ENCODE measurements around the gene RUNX2. TPM values are rescaled to one million over a fixed set of nuclear protein-coding genes. Genes with fewer than 3 reads are reported as not detected.
A peak's percentile ranks its signal among the peaks of the same experiment; 100 is the strongest.

RUNX2 gene
- total RNA-seq, 4 donors from 2014 or later, result 0.78 to 2.0 (median 0.94) TPM

DNA sequence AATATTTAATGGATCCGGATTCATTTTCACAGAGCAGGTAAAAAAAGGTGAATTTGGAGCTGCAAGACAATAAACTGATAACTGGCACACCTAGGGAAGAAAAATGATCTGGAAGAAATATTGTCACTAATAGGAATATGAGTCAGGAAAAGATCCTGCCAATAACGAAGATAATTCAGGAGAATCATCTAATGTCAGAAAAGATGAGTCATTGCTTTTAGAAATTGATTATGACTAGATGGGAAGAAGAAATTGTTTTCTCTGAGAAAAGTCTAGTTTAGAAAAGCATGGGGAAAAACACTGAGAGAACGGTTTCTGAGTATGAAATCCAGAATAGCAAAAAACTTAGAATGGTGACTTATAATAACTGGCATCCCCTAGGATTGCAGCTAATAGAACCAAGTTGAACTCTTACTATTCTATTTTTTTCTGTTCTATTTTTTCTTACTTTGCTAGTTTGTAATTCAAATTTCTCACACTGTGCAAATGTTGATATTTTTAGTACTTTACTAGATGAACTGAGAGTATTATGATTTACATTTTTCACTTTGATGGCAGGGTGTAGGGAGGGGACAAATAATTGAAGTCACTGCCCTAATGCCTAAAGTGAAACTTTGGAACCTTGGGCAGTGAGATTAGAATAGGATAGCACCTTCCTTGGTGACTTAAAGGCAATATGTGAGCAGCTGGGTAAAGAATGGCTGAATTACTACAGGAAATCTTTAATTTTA lies 87.8 kb downstream of the RUNX2 start:
- Histone ChIP-seq H3K4me3 (no peak overlapping the region), H3K4me1 (peaks cover 12 to 15% of the 10 kb centered on the region in 2 donors), H3K36me3 (no peaks in the 10 kb centered on the region), H3K27me3 (peaks cover 38 to 48% (median 45%) of the 10 kb centered on the region in 3 donors), H3K27ac (no peak overlapping the region), H3K9me3 (no peaks in the 10 kb centered on the region)
- intact Hi-C loops (cut with DNase I; ENCODE audit: low total_unique reads) (no loop called here), in situ Hi-C loops (cut with MboI; ENCODE audit: low sequenced_read_pairs in 4 of 4) (loop anchor here (5.0 to 25.0 kb wide), 3 partner anchors 296 to 754 kb away; no protein-coding TSS in a partner anchor)
- DNase-seq (no peak), ATAC-seq (no peak)
- TF ChIP-seq POLR2A (IDR thresholded peaks at IDR 0.05), result no peak
- TF ChIP-seq, protein P1, sequence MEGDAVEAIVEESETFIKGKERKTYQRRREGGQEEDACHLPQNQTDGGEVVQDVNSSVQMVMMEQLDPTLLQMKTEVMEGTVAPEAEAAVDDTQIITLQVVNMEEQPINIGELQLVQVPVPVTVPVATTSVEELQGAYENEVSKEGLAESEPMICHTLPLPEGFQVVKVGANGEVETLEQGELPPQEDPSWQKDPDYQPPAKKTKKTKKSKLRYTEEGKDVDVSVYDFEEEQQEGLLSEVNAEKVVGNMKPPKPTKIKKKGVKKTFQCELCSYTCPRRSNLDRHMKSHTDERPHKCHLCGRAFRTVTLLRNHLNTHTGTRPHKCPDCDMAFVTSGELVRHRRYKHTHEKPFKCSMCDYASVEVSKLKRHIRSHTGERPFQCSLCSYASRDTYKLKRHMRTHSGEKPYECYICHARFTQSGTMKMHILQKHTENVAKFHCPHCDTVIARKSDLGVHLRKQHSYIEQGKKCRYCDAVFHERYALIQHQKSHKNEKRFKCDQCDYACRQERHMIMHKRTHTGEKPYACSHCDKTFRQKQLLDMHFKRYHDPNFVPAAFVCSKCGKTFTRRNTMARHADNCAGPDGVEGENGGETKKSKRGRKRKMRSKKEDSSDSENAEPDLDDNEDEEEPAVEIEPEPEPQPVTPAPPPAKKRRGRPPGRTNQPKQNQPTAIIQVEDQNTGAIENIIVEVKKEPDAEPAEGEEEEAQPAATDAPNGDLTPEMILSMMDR (IDR thresholded peaks at IDR 0.05 in 4 of 5, conservative IDR thresholded peaks at IDR 0.05 in 1 of 5), result no peak

DNA sequence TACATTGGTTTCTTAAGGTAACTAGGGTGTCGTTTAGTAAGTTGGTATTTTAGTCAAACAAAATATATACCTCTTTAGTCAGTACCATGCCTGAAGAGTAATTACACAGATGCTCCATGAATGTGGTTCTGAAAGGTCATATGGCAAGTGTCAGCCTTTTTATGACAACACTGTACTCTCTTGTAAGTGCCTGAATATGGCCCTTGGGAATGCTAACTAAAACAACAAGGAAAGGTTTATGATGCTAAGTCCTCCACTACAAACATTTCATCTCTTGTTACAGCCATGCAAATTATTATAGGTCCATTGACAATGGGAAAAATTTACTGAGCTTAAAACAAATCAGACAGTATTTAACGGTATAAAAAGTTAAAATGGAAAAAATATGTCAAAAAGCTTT lies 88.6 kb downstream of the RUNX2 start:
- intact Hi-C loops (cut with DNase I; ENCODE audit: low total_unique reads), result no loop called here
- Histone ChIP-seq H3K27ac (no peak overlapping the region), H3K4me3 (no peak overlapping the region), H3K4me1 (peaks cover 12 to 22% of the 10 kb centered on the region in 2 donors), H3K27me3 (peaks cover 45 to 55% (median 53%) of the 10 kb centered on the region in 3 donors), H3K9me3 (no peaks in the 10 kb centered on the region), H3K36me3 (no peaks in the 10 kb centered on the region)
- ATAC-seq, result no peak
- DNase-seq, result no peak
- in situ Hi-C loops (cut with MboI; ENCODE audit: low sequenced_read_pairs in 4 of 4), result loop anchor here (5.0 to 25.0 kb wide), 3 partner anchors 296 to 754 kb away; no protein-coding TSS in a partner anchor
- TF ChIP-seq POLR2A (IDR thresholded peaks at IDR 0.05), result no peak
- TF ChIP-seq, protein P1 (IDR thresholded peaks at IDR 0.05 in 4 of 5, conservative IDR thresholded peaks at IDR 0.05 in 1 of 5), result no peak

DNA sequence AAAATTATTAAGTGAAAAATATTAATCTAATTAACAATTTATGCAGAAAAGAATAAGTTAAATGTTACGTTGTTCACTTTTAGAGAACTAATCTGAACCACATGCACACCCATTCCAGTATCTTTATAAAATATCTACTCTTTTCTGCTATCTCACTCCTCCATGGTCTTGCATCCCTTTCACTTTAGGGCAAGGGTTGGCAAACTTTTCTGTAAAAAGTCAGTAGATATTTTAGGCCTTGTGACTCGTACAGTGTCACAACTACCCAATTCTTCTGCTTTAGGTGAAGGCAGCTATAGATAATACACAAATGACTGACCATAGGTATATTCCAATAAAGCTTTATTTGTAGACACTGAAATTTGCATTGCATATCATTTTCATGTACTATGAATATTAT lies 89.3 kb downstream of the RUNX2 start:
- H3K36me3 ChIP-seq, result no peaks in the 10 kb centered on the region
- intact Hi-C loops (cut with DNase I; ENCODE audit: low total_unique reads) (no loop called here), in situ Hi-C loops (cut with MboI; ENCODE audit: low sequenced_read_pairs in 4 of 4) (loop anchor here (5.0 to 25.0 kb wide), 3 partner anchors 295 to 755 kb away; no protein-coding TSS in a partner anchor)
- no peaks in the 10 kb centered on the region for H3K9me3 ChIP-seq
- H3K4me3 ChIP-seq, result no peak overlapping the region
- peaks cover 45 to 59% (median 57%) of the 10 kb centered on the region in 3 donors for H3K27me3 ChIP-seq
- peaks cover 12 to 22% of the 10 kb centered on the region in 2 donors for H3K4me1 ChIP-seq
- no peak overlapping the region for H3K27ac ChIP-seq
- DNase-seq (no peak), ATAC-seq (no peak)
- TF ChIP-seq, protein P1 (IDR thresholded peaks at IDR 0.05 in 4 of 5, conservative IDR thresholded peaks at IDR 0.05 in 1 of 5), result no peak
- TF ChIP-seq POLR2A (IDR thresholded peaks at IDR 0.05), result no peak

DNA sequence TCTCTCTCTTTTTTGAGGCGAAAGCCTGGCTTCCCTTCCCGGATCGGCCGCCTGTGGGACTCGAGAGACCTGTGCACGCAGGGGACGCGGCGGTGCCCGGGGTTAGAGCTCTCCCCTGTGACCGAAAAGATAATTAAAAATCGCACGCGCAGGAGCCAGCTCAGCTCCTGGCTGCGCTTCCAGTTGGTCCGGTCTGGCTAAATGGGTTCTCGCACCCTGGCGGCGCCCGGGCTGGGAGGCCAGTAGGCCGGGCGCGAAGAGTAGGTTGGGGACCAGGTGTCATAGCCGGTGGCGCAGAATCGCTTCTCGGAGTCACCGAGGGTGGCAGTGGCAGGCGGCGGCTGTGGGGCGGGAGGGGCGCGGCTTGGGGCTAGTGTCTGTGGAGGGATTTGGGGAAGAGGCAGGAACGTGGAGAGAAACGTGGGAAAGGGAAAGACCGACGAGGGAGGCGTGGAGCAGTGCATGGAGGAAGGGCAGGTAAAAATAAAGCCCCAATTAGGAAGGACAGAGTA lies 91.5 kb downstream of the RUNX2 start:
- DNase-seq, result peak; percentile 17 to 22
- no peaks in the 10 kb centered on the region for H3K36me3 ChIP-seq
- TF ChIP-seq POLR2A (IDR thresholded peaks at IDR 0.05), result no peak
- TF ChIP-seq, protein P1 (IDR thresholded peaks at IDR 0.05 in 4 of 5, conservative IDR thresholded peaks at IDR 0.05 in 1 of 5), result no peak
- no peak for ATAC-seq
- H3K27me3 ChIP-seq, result peaks cover 60 to 76% (median 74%) of the 10 kb centered on the region in 3 donors
- no peak overlapping the region for H3K27ac ChIP-seq
- H3K4me1 ChIP-seq, result peaks cover 16 to 32% of the 10 kb centered on the region in 2 donors
- in situ Hi-C loops (cut with MboI; ENCODE audit: low sequenced_read_pairs in 4 of 4) (loop anchor here (5.0 to 25.0 kb wide), 4 partner anchors 293 to 757 kb away; no protein-coding TSS in a partner anchor), intact Hi-C loops (cut with DNase I; ENCODE audit: low total_unique reads) (loop anchor here (2.0 to 5.0 kb wide), 3 partner anchors 41 to 765 kb away; no protein-coding TSS in a partner anchor)
- H3K9me3 ChIP-seq, result no peaks in the 10 kb centered on the region
- peak overlapping the region; percentile 24 to 75 (median 46) for H3K4me3 ChIP-seq

Data from gastrocnemius medialis (tissue), 4 donors.